HG02884 (cell line): ENCODE data around the gene ZNF532.
"Not testable (repeated sequence)": the region's sequence is repeated elsewhere in the genome, so short reads cannot be mapped to it uniquely, and the experiment has no call there.

Source experiments
- ATAC-seq: cut with Tn5 transposase; IDR thresholded peaks from one replicate; pipeline ENCODE4 v1.9.1; 2021; ENCODE audit warnings: mild to moderate bottlenecking, moderate library complexity; ENCODE audit not compliant: unreplicated experiment

ZNF532 gene

DNA sequence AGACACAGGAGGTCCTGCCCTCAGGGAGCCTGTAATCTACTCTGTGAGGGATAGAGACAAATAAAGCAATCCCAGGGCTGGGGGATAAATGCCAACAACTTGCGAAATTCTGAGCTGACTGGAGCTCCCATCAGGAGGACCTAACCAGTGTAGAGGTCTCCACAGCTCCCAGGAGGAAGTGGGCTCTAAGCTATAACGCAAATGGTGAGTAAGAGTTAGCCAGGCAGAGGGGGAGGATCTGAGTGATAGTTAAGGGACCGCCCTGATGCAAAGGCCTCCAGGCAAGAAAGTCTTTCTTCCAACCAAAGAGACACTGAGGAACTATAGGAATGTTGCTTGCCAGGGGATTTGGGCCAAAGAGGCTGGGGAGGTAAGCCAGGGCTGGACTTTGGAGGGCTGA, 16.0 kb upstream of the ZNF532 start:
- no peak for ATAC-seq

DNA sequence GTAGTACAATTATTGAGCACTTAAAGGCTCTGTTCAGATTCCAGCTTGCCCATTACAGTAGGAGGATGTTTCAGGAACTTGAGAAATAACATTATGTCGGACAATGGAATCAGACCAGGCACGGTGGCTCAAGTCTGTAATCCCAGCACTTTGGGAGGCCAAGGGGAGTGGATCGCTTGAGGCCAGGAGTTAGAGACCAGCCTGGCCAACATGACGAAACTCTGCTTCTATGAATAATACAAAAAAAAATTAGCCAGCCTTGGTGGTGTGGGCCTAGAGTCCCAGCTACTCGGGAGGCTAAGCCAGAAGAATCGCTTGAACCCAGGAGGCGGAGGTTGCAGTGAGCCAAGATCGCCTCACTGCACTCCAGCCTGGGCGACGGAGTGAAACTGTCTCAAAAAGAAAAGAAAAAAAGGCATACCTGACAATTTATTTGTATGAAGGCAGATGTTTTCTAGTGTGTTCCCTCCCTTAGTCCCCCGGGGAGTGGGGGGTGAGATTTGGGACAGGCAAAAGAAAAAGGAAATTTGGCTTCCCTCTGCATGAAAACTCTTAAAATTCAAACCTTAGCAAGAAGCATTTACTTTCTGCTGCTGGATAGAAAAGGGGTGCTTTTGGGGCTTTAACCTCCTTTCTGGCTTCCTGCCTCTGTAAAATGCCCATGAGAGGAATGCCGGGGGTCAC, 13.7 kb upstream of the ZNF532 start:
- no peak for ATAC-seq

GRCh38 chr18:58851856-58852255, 12.8 kb upstream of the ZNF532 start:
- ATAC-seq, result no peak

DNA sequence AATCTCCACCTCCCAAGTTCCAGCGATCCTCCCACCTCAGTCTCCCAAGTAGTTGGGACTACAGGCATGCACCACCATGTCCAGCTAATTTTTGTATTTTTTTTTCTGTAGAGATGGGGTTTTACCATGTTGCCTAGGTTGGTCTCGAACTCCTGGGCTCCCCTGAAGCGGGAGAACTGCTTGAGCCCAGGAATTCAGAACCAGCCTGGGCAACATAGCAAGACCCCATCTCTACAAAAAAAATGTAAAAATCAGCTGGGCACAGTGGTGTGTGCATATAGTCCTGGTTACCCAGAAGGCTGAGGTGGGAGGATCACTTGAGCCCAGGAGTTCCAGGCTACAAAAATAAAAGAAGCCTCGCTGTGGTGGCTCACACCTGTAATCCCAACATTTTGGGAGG, 12.0 kb upstream of the ZNF532 start:
- ATAC-seq, result no peak

- ATAC-seq, result no peak
Observed at GRCh38 chr18:58853561-58853960, 11.1 kb upstream of the ZNF532 start.

GRCh38 chr18:58855521-58855920, 9.2 kb upstream of the ZNF532 start:
- not testable (repeated sequence) for ATAC-seq

GRCh38 chr18:58856881-58857280, 7.8 kb upstream of the ZNF532 start:
- ATAC-seq, result no peak

GRCh38 chr18:58858591-58859468, 5.8 kb upstream of the ZNF532 start:
- ATAC-seq, result no peak

DNA sequence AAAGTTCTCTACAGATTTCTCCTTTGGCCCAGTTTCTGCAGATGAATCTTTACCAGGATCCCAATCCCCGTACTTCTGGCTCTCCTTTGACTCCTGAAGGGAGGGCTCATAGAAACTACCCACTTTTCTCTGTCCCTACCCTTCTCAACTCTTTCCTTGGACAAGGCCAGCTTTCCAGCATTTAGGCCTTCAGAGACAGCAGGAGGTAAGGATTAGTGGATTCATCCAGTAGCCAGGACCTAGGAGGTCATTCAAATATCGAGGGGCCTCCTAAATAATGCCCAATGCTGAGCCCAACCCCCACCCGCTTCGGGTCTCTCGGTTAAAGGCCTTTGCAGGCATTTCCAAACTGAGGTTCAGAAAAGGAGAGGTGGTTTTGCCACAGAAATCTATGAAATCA, 4.8 kb upstream of the ZNF532 start:
- ATAC-seq, result no peak

GRCh38 chr18:58860747-58861231, 3.9 kb upstream of the ZNF532 start:
- no peak for ATAC-seq

DNA sequence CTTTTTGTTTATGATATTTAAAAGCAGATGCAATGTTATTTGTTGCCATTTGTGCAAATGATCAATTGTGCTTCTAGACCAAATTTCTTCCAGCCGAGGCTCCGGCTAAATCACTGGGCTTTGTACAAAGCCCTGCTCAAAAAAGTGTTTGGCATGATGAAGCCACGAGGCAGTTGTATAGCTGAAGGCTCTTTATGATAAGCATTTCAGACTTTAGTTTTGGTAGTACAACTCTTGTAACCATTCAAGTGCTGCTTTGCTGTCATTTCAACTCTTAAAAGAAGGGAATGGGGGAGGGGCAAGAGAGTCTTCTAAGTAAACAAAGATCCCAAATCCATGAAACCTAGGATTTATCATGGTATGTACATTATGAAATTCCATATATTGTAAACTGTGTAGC, 3.3 kb upstream of the ZNF532 start:
- ATAC-seq, result no peak

- ATAC-seq, result no peak
Observed at GRCh38 chr18:58861861-58862301, 2.8 kb upstream of the ZNF532 start.

- ATAC-seq, result no peak
Observed at GRCh38 chr18:58862356-58862755, 2.3 kb upstream of the ZNF532 start.

GRCh38 chr18:58862851-58863538, 1.7 kb upstream of the ZNF532 start:
- peak; percentile 25 for ATAC-seq

GRCh38 chr18:58863539-58864145, 1.0 kb upstream of the ZNF532 start:
- ATAC-seq, result peak; percentile 36

DNA sequence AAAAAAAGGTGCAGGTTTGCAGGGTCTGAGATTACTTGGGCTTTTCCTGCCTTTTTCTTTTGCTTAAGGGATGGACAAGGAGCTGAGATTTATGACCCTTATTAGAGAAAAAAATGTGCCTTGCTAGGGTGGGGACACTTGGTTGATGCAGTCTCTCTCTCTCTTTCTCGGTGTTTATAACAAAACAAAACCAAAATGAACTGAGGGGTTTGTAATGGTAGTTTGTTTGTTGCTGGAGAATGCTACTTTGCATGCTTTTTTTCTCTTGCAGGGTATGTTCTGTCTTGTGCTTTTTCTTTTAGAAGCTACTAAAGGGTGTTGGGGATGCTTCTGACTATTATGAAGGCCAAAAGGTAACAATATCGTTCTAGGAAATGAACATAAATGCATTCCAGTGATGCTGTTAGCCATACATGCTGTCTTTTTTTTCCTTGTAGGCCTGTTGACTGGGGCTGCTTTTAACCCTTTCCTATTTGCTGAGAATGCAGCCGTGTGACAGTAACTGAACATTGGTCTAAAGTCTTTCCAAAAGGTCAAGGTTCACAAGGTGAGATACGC, 435 bp downstream of the ZNF532 start:
- ATAC-seq, result no peak

- no peak for ATAC-seq
Observed at GRCh38 chr18:58865701-58866065, 1.0 kb downstream of the ZNF532 start.

DNA sequence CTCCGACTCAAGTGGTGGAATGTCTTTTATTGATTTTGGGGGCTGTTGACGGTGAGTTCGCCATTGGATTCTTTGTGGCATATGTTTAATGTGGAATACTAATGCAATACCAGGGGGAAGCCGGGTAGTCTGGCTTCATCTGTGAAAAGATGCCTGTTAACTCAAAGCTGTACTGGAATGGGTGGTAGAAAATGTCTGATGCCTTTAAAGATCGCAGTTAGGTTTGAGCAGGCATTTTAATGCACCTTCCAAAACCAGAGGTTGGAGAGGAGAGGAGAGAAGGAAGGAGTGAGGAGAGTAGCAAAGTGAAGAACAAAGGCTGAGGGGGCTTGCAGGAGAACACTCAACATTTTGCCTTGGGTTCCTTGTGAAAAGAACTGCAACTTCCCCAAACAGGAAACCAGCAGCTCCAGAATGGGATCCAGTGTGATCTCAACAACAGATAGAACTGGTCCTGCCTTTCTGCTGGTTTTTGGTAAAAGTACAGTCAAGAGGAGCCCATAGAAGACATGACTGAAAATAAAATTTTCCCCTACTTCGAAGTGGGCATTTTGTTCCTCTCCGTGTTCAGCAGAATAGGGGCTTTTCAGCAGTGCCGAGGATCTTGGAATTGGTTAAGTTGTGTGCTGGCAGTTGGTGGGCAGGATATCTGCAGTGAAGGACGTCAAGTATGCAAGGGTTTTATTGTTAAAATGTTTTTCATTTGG, 1.5 kb downstream of the ZNF532 start:
- no peak for ATAC-seq

- no peak for ATAC-seq
Observed at GRCh38 chr18:58866773-58867150, 2.1 kb downstream of the ZNF532 start.

GRCh38 chr18:58867281-58867961, 2.7 kb downstream of the ZNF532 start:
- ATAC-seq, result no peak
